GM08714 (cell line): ENCODE results near the gene HS3ST6.

ENCODE experiments used
- H3K4me3 ChIP-seq: fragments of 200-500 bp; sonication (Bioruptor generic); 2 replicates; pipeline ENCODE4 v1.5.1; 2014; ENCODE audit warnings: mild to moderate bottlenecking, low read length, inconsistent platforms
- ZNF274 ChIP-seq: IDR thresholded peaks from 2 replicates; pipeline ENCODE4 v1.6.1; 2012; ENCODE audit warnings: mild to moderate bottlenecking, low read depth, low read length

Gene HS3ST6

DNA sequence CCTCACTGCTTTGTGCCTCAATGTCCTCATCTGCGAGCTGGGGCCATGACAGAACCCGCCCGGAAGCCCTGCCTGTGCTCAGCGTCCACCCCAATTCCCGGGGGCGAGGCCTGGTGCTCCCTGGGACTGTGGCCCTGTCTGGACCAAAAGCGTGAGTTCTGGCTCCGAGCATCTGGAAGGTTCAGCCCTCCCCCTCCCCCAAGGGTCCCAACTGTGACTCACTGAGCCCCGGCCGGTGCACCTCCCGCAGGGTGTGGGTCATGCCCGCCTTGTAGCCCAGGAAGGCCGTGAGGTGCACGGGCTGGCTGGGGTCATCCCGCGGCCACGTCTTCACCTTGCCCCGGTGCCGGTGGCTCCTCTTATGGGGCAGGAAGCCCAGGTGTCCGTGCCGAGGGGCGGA, 35.5 kb upstream of the HS3ST6 start:
- H3K4me3 ChIP-seq, result no peak overlapping the region
- TF ChIP-seq ZNF274, result no peak

DNA sequence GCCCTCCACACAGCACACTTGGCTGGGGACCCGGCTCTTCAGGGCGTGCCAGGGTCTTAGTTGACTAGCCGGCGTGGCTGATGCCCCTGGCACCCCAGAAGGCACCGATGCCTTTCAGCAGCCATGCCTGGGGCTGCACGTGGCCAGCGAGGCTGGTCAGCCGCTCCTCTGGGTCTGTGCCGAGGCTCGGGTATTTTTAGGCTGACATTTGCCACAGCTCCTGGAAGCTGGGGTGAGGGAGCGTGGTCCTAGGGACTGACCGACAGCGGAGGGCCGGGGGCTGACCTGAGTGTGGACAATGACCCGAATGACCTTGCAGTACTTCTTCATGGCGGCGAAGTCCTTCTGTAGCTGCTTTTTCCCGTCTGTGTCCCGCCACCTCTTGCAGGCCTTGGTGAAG, 32.3 kb upstream of the HS3ST6 start:
- TF ChIP-seq ZNF274, result no peak
- no peak overlapping the region for H3K4me3 ChIP-seq

DNA sequence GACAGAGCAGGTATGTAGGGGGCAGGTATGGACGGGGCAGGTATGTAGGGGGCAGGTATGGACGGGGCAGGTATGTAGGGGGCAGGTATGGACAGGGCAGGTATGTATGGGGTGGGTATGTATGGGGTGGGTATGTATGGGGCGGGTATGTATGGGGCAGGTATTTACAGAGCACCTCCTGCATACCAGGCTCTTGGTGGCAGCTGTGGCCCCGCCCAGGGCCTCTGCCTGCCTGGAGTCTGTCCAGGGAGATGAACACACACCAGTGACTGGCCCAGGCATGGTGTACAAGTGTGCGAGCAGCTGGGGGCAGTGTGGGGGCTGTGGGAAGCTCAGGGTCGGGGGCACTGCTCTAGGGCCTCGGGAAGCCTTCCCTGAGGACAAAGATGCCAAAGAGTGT, 31.8 kb upstream of the HS3ST6 start:
- no peak overlapping the region for H3K4me3 ChIP-seq
- no peak for TF ChIP-seq ZNF274

DNA sequence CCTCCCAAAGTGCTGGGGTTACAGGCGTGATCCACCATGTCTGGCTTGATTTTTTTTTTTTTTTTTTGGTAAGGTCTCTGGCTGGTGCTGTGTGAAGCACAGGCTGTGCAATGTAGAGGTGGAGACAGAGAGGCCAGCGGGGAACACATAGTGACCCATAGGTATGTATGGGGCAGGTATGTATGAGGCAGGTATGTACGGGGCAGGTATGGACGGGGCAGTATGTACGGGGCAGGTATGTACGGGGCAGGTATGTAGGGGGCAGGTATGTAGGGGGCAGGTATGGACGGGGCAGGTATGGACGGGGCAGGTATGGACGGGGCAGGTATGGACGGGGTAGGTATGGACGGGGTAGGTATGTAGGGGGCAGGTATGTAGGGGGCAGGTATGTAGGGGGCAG, 31.3 kb upstream of the HS3ST6 start:
- H3K4me3 ChIP-seq, result no peak overlapping the region
- no peak for TF ChIP-seq ZNF274

DNA sequence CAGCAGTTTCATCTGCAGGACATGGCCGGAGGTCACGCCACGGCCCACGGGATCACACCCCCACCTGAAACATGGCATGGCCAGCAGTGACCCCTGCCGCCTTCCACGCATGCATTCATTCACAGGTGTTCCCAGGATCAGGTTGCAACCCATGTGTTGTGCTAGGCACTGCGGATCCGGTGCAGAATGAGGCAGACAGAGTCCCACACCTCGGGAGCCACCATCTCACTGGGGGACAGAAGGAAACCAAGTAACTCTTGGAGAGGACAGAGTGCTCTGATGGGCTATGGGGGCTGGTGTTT, 29.1 kb upstream of the HS3ST6 start:
- H3K4me3 ChIP-seq, result no peak overlapping the region
- TF ChIP-seq ZNF274, result no peak

DNA sequence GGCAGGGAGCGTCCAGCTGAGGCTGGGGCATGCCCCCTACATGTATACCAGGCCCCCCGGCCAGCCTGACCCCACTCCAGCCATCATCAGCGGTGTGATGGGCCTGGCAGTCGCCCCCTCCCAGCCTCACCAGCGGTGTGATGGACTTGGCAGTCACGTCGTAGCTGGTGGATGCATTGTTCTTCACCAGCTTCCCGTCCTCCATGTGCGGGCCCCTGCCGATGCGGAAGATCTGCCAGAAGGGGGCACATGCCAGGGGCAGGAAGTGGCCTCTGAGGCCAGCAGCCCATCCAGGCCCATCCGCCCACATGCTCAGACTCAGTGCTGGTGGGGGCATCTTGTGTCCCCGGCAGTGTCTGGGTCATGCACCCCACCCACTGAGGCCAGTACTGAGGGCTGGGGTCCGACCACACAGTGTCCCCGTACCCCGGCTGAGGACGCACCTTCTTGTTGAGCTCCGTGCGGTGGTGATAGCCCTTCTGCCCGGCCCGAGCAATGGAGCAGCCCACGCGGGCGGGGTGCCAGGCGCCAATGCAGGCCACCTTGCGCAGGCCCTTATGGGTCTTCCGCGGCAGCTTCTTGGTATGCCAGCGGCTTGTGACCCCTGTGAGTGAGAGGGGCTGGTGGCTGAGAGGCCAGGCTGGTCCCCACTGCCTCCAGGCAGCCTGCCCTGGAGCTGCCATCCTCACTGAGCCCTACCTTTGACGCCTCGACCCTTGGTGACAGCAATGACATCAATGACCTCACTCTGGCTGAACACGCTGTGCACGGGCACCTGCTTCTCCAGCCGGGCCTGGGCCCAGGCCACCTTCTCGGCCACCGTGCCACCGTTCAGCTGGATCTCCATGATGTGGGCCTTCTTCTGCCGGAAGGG, 28.5 kb upstream of the HS3ST6 start:
- no peak overlapping the region for H3K4me3 ChIP-seq
- TF ChIP-seq ZNF274, result no peak

DNA sequence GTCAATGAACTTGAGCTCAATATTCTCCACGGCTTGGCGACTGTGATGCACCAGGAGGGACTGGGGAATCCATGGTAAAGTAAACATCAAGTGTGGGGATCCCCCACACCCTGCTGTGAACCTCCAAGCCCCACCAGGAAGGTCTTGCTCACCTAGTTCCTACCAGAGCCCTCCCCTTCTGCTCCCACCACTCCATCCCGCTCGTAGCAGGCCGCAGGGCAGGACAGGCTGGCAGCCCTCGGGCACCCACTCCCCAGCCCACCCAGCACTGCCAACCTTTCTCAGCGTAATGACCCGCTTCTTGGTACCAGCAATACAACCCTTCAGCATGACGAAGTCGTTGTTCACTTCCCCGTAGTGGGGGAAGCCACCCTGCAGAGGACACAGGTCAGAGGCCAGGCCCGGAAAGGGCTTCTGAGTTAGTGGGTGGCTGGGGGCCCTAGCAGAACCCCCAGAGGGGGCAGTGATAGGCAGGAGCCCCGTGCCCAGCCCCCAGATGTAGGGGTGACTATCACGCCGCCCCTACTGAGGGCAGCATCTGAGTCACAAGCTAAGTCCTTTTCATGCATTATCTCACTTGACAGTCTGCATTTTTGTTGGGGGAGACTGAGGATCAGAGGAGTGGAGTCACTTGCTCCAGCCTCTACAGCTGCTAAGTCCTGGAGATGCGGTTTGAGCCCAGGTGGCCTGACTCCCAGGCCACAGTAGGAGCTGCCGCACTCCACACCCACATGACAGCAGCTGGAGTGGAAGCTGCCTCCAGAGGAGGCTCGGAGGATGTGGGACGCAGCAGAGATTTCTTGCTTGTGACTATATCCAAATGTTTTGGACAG, 27.6 kb upstream of the HS3ST6 start:
- no peak overlapping the region for H3K4me3 ChIP-seq
- TF ChIP-seq ZNF274, result no peak

DNA sequence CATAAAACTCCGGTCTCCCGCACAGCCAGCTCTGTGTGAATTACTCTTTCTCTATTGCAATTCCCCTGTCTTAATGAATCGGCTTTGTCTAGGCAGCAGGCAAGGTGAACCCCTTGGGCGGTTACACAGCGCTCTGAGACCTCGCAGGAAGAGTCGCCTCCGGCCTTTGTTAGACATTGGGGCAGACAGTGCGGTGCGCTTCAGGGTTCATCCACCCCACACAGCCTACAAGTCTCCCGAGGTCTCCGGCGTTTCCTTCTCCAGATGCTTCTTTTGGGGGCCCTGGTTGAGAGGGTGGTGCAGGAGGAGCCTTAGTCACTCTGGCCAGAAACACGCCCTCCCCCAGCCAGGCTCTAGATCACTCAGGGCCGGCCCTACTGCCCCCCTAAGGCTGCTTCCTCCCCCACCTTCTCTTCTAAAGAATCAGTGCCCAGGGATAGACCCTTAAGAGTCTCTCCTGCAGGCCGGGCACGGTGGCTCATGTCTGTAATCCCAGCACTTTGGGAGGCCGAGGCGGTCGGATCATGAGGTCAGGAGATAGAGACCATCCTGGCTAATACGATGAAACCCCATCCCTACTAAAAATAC, 26.5 kb upstream of the HS3ST6 start:
- no peak for TF ChIP-seq ZNF274
- no peak overlapping the region for H3K4me3 ChIP-seq

DNA sequence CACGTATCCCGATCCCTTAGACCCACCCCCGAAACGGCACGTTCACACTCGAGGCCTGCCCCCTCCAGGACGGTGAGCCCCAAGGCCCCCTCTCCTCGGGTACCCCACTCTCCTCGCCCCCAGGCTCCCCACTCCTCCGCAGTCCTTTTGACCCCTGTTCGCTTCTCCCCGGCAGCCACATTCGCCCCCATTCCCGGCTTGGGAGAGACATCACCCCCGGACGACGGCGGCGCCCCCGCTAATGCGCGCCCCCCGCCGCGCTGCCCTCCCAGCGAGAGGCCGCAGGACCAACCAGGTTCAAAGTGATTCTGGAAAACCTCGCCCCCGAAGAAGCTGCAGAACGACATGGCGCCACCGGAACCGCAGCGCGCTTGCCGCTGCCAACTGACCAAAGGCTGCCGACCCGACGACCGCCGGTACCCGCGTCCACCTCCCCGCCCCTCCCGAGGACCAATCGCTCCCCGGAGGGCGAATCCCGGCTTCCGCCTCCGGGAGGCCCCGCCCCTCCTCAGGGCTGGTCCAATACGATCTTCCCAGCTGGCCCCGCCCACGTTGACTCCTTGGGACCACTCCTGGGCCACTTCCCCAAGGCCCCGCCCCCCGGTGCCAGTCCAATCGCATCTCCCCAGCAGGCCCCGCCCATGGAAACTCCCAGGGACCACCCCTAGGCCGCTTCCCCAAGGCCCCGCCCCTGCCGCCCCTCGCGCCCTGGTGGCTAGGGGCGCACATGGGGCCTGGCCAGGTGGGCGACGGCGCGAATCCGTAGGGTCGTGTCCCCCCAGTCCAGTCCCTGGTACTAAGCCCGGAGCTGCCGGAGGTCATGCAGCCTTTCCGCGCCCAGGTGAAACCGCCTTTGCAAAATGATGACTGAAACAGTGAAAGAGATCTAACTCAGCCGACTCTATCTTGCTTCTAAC, 24.9 kb upstream of the HS3ST6 start, which contains the start of gene MSRB1:
TSS of gene MSRB1 (minus strand) at position 390 of the 917 bp plus-strand sequence. CDS start at position 347, 43 bp downstream.
- TF ChIP-seq ZNF274, result no peak
- H3K4me3 ChIP-seq, result peak within 1 kb of the TSS; percentile 85

DNA sequence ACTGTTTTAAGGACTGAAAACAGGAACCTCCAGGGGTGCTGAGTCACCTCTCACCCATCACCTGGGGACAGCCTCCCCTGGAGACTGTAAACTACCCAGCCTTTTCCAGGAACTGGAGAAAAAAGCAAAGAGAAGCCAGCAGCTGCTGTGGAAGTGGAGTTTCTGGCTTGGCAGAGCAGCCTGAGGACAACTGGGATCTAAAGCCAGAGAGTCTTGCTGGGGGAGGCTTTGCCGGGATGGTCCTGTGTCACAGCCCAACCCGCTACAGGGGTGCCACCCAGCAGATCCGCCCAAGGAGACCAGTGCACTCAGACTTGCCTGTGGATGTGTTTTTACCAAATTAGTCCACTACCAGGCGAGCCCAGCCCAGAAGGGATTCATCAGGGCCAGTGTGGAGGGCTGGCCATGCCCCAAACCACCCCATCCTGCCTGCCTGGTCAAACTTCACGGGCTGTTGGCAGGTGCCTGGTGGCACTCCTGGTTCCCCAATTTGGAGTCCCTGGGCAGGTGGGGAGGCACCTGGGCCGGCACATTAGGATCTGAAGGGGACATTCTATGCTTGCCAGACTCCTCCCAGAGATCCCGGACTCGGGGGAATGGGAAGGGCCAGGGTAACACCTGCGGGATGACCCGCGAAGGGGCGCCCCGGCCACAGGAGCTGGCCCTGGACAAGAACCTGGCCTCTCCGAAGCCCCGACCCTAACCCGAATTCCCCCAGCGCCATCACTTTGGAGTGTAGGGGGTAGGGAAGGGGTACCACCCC, 24.0 kb upstream of the HS3ST6 start:
- H3K4me3 ChIP-seq, result peak overlapping the region; percentile 85
- TF ChIP-seq ZNF274, result no peak

DNA sequence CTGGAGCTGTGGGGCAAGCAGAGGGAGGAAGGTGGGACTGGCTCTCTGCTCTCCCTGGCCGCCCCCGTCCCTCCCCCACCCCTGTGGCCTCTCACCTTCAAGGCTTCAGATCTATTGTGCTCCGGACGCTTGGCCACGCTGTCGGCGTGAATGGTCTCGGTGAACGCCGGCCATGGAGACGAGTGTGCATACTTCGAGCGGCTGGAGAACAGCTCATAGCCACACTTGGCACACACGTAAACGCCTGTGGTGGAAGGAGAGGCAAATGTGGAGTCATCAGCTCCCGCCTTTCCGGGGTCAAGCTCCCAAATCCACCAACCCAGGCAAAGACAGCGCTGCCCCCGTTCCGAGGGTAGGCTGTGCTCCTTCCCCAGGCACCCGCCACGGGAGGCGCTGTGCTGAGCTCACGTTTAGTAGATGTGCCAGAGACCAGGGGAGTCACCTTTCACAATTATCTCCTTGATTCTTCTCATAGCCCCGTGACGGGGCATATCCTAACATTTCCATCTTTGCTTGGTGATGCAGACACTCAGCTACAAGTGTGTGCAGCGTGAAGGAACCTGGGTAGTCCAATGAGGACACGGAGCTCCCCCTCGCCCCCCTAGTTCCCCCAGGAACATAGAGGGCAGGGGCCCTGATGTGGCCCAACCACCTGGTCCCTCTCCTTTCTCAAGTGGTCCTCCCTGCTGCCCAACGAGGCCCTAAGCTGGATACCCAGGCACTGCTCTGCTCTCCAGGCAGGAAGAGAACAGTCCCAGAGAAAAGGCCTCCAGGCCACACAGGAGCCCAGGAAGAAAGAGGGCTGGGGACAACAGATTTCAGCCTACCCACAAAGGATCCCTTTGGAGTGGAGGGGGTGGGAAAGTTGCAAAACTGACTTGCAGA, 23.2 kb upstream of the HS3ST6 start:
- TF ChIP-seq ZNF274, result no peak
- no peak overlapping the region; the same call in 1 of the 2 replicates for H3K4me3 ChIP-seq
